Retina (tissue), 1 donor: ENCODE data around the gene PINK1.
"Not testable (repeated sequence)": the region's sequence is repeated elsewhere in the genome, so short reads cannot be mapped to it uniquely, and the experiment has no call there.

ENCODE experiments used
- DNase-seq: peaks from one replicate; pipeline ENCODE4 v3.0.0-alpha.2; 2016

Gene PINK1

DNA sequence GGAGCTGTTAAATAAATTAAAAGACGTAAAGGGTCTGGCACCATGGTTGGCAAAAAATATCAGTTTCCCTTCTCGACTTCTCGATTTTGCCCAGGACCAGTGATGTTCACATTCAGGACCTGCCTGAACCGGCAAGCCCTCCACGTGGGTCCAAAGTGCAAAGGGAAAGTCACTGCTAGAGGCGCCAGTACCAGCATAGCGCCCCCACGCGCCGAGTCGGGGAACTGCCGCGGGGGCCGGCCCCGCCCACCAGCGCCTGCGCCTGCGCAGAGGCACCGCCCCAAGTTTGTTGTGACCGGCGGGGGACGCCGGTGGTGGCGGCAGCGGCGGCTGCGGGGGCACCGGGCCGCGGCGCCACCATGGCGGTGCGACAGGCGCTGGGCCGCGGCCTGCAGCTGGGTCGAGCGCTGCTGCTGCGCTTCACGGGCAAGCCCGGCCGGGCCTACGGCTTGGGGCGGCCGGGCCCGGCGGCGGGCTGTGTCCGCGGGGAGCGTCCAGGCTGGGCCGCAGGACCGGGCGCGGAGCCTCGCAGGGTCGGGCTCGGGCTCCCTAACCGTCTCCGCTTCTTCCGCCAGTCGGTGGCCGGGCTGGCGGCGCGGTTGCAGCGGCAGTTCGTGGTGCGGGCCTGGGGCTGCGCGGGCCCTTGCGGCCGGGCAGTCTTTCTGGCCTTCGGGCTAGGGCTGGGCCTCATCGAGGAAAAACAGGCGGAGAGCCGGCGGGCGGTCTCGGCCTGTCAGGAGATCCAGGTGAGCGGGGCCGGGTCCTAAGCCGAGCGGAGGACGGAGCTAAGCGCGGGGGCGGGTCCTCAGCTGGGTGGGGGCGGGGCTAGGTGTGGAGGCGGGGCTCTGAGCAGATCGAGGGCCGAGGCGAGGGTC is at the start of gene PINK1:
TSS of gene PINK1 (plus strand) at position 269 of the 875 bp plus-strand sequence. CDS start at position 360, 91 bp downstream.
- DNase-seq, result peak; percentile 96

DNA sequence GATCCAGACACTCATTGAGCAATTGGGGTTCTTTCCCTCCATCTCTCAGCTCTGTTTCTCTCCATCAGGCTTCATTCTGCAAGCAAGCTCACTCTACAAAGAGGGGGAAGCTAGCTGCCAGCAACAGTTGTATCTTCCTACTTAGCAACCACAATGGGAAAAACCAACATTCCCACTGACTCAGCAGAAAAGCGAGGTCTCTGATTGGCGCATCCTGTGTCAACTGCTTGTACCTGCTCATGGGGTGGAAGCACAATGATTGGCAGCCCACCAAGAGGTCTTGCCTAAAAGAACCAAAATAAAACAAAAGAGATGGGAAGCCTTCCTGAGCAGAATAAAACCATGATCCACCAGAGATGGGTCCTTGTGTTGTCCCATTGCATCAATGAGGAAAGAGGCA is 48.4 kb upstream of the PINK1 start:
- DNase-seq, result no peak

GRCh38 chr1:20586953-20587660 is 46.2 kb upstream of the PINK1 start:
- DNase-seq, result no peak

DNA sequence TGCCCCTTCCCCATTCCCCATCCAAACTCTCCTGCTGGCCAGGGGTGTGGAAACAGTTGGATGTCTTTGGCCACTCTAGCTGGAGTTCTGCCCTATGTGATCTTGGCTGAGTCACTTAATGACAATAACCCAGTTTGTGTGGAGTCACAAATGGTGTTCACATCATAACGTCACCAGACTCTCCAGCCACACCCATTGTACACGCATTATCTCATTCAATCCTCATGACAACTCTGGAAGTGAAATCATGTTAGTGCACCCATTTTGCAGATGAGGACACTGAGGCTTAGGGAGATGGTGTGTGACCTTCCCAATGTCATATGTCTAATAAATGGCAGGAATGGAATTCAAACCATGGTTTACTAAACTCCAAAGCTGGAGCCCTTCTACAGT is 45.6 kb upstream of the PINK1 start:
- DNase-seq, result no peak

- DNase-seq, result no peak
Observed at GRCh38 chr1:20588634-20589225, 44.5 kb upstream of the PINK1 start, which contains the start of gene CDA. Gene CDA, plus strand, starts transcription at chr1:20589097. Its CDS starts 33 bp downstream, at chr1:20589130.

DNA sequence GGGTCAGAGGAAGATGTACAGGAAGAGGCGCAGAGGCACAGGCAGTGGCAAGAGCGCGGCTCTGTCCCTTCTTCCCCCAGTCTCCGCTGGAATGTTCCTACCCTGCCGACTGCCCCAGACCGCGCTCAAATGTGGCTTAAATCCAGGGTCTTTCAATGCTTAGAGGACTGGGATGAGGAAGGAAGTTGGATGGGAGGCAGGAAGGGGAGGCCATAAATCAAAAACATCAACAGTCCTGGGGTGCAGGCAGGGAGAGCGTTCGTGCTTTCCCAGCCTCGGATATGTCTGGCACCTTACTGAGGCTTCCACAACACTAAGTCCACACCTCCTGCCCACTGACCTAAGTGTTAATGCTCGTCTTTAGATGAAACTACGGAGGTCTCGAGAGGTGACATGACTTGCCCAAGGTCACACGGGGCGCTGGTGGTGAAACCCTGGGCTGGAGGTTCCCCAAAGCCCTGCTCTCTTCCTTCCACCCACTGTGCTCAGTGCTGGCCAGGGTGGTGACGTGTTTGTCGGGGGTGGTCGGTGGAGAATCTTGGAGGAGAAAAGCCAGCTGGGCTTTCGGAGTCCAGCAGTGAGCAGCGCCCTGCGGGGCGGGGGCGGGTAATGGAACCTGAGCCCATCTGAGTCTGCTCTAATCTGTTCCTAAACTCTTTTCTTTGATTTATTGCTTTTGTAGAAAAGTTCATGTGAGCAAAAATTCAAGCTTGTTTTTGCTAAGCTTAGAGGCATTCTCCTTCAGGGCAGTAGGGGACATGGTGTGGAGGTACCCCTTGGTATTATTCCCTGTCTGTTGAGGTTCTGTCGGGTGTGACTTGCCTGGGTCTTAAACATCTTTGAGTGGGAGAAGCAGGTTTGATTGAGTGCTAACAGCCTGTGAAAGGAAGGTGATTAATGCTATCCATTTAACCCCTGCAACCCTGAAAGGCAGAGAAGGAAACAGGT is 43.7 kb upstream of the PINK1 start:
- DNase-seq, result no peak

DNA sequence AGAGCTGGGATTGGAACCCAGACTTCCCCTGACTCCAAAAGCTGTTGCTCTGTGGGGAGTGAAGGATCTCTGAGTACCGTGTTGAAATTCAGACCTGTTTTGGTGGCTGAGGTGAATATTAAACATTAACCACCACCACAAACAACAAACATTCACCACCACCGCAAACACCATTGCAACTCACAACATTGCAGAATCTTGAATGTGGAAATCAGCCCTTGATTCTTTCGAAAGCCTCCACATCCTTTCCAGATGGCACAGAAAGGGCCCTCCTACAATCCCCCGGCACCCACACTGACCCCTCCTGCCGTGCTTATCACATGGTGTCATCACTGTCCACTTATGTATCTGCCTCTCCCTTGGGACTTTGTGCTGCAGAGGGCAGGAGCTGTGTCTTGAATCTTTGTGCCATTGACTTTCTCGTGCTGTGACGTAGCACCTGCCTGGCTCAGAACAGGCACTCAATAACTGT is 42.9 kb upstream of the PINK1 start:
- no peak for DNase-seq

DNA sequence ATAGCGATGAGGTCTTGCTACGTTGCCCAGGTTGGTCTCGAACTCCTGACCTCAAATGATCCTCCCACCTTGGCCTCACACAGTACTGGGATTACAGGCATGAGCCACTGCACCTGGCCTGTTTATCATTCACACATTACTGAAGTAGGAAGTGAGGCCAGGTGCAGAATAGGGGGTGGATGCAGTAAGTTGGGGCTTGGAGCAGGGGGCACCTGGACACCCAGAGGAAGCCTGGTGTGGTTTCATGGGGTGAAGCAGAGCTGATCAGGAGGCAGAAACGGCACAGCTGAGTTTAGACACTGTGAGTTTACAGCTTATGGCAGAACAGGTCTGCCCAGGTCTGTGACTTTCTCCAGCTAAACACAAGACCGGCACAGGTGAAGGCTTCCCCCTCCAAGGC is 39.5 kb upstream of the PINK1 start:
- DNase-seq, result no peak

DNA sequence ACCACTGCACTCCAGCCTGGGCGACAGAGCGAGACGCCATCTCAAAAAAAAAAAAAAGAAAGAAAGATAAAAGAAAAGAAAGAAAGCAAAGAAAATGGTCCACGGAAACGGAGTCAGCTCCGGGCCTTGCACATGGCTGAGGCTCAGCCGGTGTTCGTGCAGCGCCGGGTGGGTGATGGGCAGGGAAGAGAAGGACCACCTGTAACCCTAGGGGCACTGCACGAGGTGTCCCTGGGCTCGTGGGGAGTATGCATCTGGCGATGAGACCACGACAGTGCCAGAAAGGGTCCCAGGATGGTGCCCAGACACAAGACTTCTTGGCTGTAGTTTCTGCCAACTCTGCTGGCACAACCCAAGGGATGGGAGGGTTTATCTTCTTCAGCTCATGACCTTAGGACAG is 38.5 kb upstream of the PINK1 start:
- DNase-seq, result no peak

- no peak for DNase-seq
Observed at GRCh38 chr1:20596106-20596505, 37.2 kb upstream of the PINK1 start.

GRCh38 chr1:20597650-20598049 is 35.6 kb upstream of the PINK1 start:
- no peak for DNase-seq

DNA sequence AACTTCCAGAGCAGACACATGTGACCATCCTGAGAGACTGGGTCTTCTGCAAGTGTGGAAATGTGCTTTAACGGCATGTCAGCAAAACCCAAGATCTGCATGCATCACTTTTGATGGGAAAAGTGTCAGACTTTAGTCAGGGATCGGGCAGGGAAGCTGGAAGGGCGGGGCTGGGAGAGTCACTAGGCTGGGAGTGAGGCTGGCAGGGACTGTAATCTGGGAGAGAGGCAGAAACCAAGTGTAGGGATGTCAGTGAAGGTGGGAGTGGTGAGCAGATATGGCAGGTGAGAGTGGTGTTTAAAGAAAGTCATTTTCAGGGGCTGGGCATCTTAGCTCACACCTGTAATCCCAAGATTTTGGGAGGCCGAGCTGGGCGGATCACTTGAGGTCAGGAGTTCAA is 33.1 kb upstream of the PINK1 start:
- DNase-seq, result no peak

DNA sequence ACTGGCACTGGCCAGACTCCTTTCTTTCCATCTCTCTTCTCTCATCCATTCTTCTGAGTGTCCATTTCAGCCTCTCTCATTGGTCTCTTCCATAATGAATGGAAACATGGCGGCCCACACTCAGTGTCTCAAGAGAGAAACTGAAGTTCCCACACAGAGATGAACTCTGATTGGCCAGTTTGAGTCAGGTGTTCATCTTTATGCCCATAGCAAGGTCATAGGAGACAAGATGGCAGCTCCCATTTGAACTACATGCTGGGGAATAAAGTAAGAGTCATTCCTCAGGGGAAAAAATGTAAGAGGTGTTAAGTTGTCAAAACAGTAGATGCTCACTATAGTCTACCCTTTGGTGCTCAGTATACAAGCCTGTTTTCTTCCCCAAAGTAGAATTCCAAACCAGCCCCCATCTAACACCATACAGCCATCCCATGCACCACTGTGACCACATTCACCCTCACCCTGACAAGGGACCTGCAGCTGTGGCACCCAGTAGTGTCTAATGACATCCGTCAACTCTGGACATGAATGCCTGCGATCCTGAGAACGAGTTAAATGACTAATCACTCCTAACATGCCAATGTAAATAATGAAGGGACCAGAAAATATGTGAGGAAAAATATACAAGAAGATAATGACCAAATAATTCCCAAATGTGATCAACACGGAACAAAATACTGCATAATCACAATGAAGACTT is 32.0 kb upstream of the PINK1 start:
- DNase-seq, result no peak

GRCh38 chr1:20602851-20603450 is 30.3 kb upstream of the PINK1 start:
- no peak for DNase-seq

- DNase-seq, result no peak
Observed at GRCh38 chr1:20603504-20604464, 29.5 kb upstream of the PINK1 start.

DNA sequence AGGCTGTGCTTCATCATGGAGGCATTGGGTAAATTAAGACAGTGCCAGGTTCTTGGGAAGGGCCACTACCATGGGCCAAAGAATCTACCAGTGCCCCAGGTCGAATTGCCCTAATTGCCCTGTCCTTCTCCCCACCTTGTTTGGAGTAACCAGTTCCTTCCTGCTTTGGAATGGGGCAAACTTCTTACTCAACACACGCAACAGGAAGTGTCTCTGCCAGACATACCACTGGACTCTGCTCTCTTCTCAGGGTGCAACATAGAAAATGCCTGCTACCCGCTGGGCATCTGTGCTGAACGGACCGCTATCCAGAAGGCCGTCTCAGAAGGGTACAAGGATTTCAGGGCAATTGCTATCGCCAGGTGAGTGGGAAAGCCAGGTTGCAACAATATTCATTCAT is 28.6 kb upstream of the PINK1 start:
- DNase-seq, result no peak

DNA sequence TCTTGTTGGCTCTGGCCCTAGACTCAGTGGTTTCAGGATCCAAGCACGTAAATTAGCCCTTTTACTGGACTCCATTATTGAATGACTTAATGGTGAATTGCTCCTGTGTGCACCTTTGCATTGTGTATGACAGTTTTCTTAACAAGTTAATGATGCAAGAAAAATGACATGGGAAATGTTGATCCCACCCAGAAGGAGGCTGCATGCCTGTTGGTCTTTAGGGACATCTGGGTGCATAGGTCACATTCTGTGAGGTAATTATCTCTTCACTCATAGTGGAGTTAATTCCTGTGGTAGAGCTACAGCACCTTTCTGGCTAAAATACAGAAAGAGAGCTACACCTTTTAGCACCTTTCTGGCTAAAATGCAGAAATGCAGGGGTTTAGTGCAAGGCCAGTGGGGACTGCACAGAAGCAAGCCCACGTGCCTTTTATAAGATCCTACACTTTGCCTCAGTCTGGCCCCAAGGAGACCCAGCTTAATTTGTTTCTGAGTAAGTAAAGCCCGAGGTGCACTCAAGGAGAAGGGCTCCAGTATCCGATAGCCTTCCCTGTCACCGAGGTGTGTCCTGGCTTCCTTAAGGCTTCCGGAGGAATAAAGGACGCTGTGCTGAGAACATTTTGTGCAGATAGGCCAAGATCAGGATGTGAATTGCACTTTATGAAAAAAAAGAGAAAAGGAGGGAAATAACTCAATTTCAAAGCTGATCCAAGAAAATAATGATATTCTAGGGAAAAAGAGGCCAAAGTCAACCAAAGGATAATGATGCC is 26.3 kb upstream of the PINK1 start:
- DNase-seq, result not testable (repeated sequence)

DNA sequence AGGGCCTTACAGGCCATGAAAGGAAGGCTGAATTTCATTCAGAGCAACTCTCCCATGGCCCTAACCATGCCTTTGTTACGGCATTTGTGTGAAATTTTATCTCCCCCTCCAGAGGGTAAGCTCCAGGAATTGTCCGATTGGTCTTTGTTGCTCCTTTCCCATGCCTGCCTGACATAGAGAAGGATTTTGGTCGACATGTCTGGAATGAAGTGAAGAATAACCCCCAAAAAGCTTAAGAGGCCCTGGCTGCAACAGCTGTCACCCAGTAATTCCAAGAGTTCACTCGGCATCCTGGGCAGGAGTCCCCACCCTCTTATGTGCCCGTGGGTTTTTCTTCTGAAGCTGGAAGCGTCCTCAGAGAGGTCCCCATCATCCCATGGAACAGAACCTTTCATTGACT is 23.7 kb upstream of the PINK1 start:
- no peak for DNase-seq

- DNase-seq, result no peak
Observed at GRCh38 chr1:20610970-20611369, 22.3 kb upstream of the PINK1 start.
